Fibroblast of lung (primary cell): Measurements from ENCODE around the gene TLX1. TPM values are rescaled to one million over a fixed set of nuclear protein-coding genes. Genes with fewer than 3 reads are reported as not detected.

Source experiments
- DNase-seq, 2 donors: peaks; one replicate each; pipeline versions ENCODE4 v3.0.0 to v3.0.0-alpha.2; 2010; ENCODE audit warnings: low read depth in 2 of 2
- H2AFZ ChIP-seq: 2 replicates; pipeline ENCODE4 v1.5.1; 2012; ENCODE audit warnings: low read length, control low read depth, inconsistent platforms
- H3K27ac ChIP-seq: 2 replicates; pipeline ENCODE4 v1.5.1; 2011; ENCODE audit warnings: low read length, control low read depth; ENCODE audit not compliant: insufficient read depth
- H3K27me3 ChIP-seq: 2 replicates; pipeline ENCODE4 v1.5.1; 2011; ENCODE audit warnings: mild to moderate bottlenecking, low read length; ENCODE audit not compliant: control insufficient read depth, insufficient read depth
- H3K36me3 ChIP-seq: 2 replicates; pipeline ENCODE4 v1.5.1; 2011; ENCODE audit warnings: low read length; ENCODE audit not compliant: control insufficient read depth, insufficient read depth
- H3K4me1 ChIP-seq: 2 replicates; pipeline ENCODE4 v1.5.1; 2011; ENCODE audit warnings: low read length; ENCODE audit not compliant: control insufficient read depth, insufficient read depth; ENCODE audit errors: extremely low read depth
- H3K4me2 ChIP-seq: 2 replicates; pipeline ENCODE4 v1.5.1; 2011; ENCODE audit warnings: low read length, control low read depth; ENCODE audit not compliant: insufficient read depth; ENCODE audit errors: extremely low read depth
- H3K4me3 ChIP-seq, 4 experiments: fragments of 200-600 bp in 1 of 4; sonication (generic) in 1 of 4; replicated peaks in 1 of 4; 2 replicates each; pipeline ENCODE4 v1.5.1; 2011 to 2016; ENCODE audit warnings: low read length in 4 of 4, low read depth in 3 of 4, mild to moderate bottlenecking in 3 of 4, control low read depth in 2 of 4, inconsistent platforms in 1 of 4, mixed read lengths in 1 of 4; ENCODE audit not compliant: insufficient read depth in 1 of 4; ENCODE audit errors: control extremely low read depth in 1 of 4
- H3K79me2 ChIP-seq: 2 replicates; pipeline ENCODE4 v1.5.1; 2012; ENCODE audit warnings: mild to moderate bottlenecking, low read length, inconsistent platforms; ENCODE audit not compliant: control insufficient read depth, insufficient read depth
- H3K9ac ChIP-seq: 2 replicates; pipeline ENCODE4 v1.5.1; 2011; ENCODE audit warnings: mild to moderate bottlenecking, low read length, control low read depth; ENCODE audit not compliant: insufficient read depth
- H3K9me3 ChIP-seq: 2 replicates; pipeline ENCODE4 v1.5.1; 2012; ENCODE audit warnings: low read depth, low read length; ENCODE audit not compliant: control insufficient read depth, insufficient read depth
- H4K20me1 ChIP-seq: 2 replicates; pipeline ENCODE4 v1.5.1; 2011; ENCODE audit warnings: low read length; ENCODE audit not compliant: control insufficient read depth, insufficient read depth; ENCODE audit errors: extremely low read depth
- CTCF ChIP-seq, 2 donors: IDR thresholded peaks in 1 of 2; conservative IDR thresholded peaks in 1 of 2; 1 replicate in 1 of 2; 2 replicates in 1 of 2; pipeline ENCODE4 v1.5.1; 2011 to 2012; ENCODE audit warnings: low read length in 2 of 2, control low read depth in 1 of 2, inconsistent platforms in 1 of 2, low read depth in 1 of 2, mild to moderate bottlenecking in 1 of 2
- EZH2 ChIP-seq: IDR thresholded peaks from 2 replicates; pipeline ENCODE4 v1.5.1; 2012; ENCODE audit warnings: low read length, control low read depth, mild to moderate bottlenecking; ENCODE audit errors: missing control alignments
- polyA plus RNA-seq, 2 donors: library from polyadenylated mRNA; depleted of rRNA in 1 of 2; stranded (reverse) in 1 of 2; unstranded in 1 of 2; fragments of >200 nt; gene quantifications; 2 replicates each; pipeline ENCODE4 v1.2.1, GENCODE V29; 2011 to 2012; ENCODE audit warnings: missing spikeins in 1 of 2
- total RNA-seq: library from RNA; depleted of rRNA; stranded (reverse); fragments of >200 nt; gene quantifications from 2 replicates; pipeline ENCODE4 v1.2.1, GENCODE V29; 2014

Gene TLX1
- total and polyA plus RNA-seq, 2 donors (not counting 1 experiment from before 2014, with no cell fraction given) = not detected

- no peak for DNase-seq
- Histone ChIP-seq H3K4me3 (no peak overlapping the region), H3K4me2 (no peak overlapping the region), H3K36me3 (no peaks in the 10 kb centered on the region), H3K9ac (no peak overlapping the region), H3K27ac (no peak overlapping the region), H3K27me3 (peaks cover 13% of the 10 kb centered on the region), H2AFZ (no peak overlapping the region), H3K79me2 (no peaks in the 10 kb centered on the region), H3K4me1 (peaks cover 2% of the 10 kb centered on the region), H4K20me1 (no peaks in the 10 kb centered on the region), H3K9me3 (no peaks in the 10 kb centered on the region)
- TF ChIP-seq EZH2 (no peak), CTCF (conservative IDR thresholded peaks at IDR 0.05 in 1 of 2, IDR thresholded peaks at IDR 0.05 in 1 of 2; ENCODE audit: low read depth in 1 of 2, low read length in 2 of 2) (no peak)
Observed at GRCh38 chr10:101087965-101088364, 43.1 kb upstream of the TLX1 start.

GRCh38 chr10:101089520-101090299, 41.4 kb upstream of the TLX1 start:
- no peaks in the 10 kb centered on the region for H3K79me2 ChIP-seq

DNA sequence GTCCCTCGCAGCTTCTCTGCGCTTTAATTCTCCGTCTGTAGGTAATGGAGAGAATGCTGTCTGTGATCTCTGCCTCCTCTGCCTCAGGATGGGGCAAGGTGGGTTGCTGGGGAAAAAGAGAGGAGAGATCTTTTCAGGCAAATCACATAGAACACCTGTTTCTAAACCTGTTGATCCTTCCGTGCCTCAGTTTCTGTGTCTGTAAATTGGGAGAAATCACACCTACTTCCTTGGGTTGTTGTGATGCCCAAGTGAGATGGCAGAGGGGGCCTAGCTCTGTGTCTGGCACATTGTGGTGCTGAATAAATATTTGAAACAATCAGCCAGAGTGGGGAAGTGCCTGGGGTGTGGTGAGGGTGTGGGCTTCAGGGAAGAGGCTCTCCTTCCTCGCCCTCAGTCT, 40.5 kb upstream of the TLX1 start:
- no peak overlapping the region for H2AFZ ChIP-seq
- DNase-seq = no peak

More at GRCh38 chr10:101089520-101090299, 41.4 kb upstream of the TLX1 start:
- H3K27me3 ChIP-seq = peaks cover 12% of the 10 kb centered on the region
- H4K20me1 ChIP-seq = no peaks in the 10 kb centered on the region
- H3K9ac ChIP-seq = no peak overlapping the region
- no peaks in the 10 kb centered on the region for H3K36me3 ChIP-seq
- H2AFZ ChIP-seq = no peak overlapping the region
- H3K4me1 ChIP-seq = peaks cover 2% of the 10 kb centered on the region
- TF ChIP-seq EZH2 = no peak
- TF ChIP-seq CTCF (conservative IDR thresholded peaks at IDR 0.05 in 1 of 2, IDR thresholded peaks at IDR 0.05 in 1 of 2; ENCODE audit: low read depth in 1 of 2, low read length in 2 of 2) = no peak
- H3K4me2 ChIP-seq = no peak overlapping the region
- H3K4me3 ChIP-seq = no peak overlapping the region
- H3K9me3 ChIP-seq = no peaks in the 10 kb centered on the region
- DNase-seq = no peak
- no peak overlapping the region for H3K27ac ChIP-seq

More for the DNA sequence above, 40.5 kb upstream of the TLX1 start:
- no peak overlapping the region for H3K9ac ChIP-seq
- H3K4me3 ChIP-seq = no peak overlapping the region
- TF ChIP-seq EZH2 = no peak
- no peak for TF ChIP-seq CTCF (conservative IDR thresholded peaks at IDR 0.05 in 1 of 2, IDR thresholded peaks at IDR 0.05 in 1 of 2; ENCODE audit: low read depth in 1 of 2, low read length in 2 of 2)
- H4K20me1 ChIP-seq = no peaks in the 10 kb centered on the region
- H3K27ac ChIP-seq = no peak overlapping the region
- H3K36me3 ChIP-seq = no peaks in the 10 kb centered on the region
- H3K27me3 ChIP-seq = peaks cover 12% of the 10 kb centered on the region
- H3K4me2 ChIP-seq = no peak overlapping the region
- H3K9me3 ChIP-seq = no peaks in the 10 kb centered on the region
- H3K79me2 ChIP-seq = no peaks in the 10 kb centered on the region
- H3K4me1 ChIP-seq = peaks cover 2% of the 10 kb centered on the region
